HG02884 (cell line): ENCODE results near the gene ST6GALNAC1.

Source experiments
- ATAC-seq: cut with Tn5 transposase; IDR thresholded peaks from one replicate; pipeline ENCODE4 v1.9.1; 2021; ENCODE audit warnings: mild to moderate bottlenecking, moderate library complexity; ENCODE audit not compliant: unreplicated experiment

The ST6GALNAC1 gene

GRCh38 chr17:76581515-76581914 lies 62.0 kb downstream of the ST6GALNAC1 start:
- no peak for ATAC-seq

DNA sequence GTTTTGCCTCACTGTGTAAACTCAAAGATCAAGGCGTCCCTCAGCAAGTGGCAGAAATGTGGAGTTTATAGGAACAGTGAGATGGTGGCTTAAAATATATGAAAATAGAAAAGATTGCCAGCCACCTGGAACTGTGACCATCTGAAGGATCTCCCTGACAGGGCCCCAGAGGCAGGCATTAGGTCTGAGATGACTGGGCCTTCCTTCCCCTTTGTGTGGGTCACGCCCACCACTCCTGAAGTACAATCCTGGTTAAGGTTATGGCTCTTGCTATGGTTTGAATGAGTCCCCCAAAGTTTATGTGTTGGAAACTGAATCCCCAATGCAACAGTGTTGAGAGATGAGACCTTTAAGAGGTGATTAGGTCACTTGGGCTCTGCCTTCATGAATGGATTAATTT lies 64.3 kb downstream of the ST6GALNAC1 start:
- ATAC-seq = no peak

- no peak for ATAC-seq
Measured at GRCh38 chr17:76578376-76578775, 65.2 kb downstream of the ST6GALNAC1 start.

DNA sequence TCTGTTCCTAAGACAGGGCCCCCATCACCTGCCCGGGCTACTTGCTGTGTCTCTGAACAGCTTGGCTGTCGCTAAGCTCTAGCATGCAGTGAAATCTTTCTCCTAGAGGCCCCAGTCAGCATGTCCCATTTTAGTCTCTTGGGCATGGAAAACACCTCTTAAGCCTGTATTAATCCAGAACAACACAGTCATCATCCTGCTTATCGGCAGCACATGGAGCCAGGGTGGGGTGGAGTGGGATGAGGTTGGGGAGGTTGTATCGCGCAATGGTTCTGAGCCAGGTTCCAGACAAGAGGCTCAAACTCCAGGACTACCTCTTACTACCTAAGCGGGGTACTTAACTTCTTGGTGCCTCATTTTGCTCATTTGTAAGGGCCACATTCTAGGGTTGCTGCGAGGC lies 65.7 kb downstream of the ST6GALNAC1 start:
- no peak for ATAC-seq

- no peak for ATAC-seq
Measured at GRCh38 chr17:76576189-76576588, 67.4 kb downstream of the ST6GALNAC1 start.

DNA sequence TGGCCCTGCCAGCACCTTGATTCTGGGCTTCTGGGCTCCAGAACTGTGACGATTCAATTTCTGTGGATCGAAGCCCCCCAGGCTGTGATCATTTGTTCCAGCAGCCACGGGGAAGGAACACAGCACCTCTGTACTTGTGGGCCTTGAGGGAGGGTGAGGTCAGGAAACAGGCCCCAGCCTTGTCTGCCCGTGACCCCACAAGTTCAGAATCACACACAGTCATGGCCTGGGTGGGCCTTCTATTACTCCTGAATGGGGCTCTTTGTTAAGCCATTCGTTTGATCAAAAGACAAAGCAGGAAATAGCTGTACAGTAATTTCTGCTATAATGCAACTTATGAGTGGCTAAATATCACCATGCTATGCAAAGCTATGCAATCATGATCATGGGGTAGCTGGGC lies 68.0 kb downstream of the ST6GALNAC1 start:
- ATAC-seq = no peak
